Bronchial epithelial cell (primary cell): ENCODE data around the gene KAZN. TPM values are rescaled to one million over a fixed set of nuclear protein-coding genes. Genes with fewer than 3 reads are reported as not detected.

Experiments used
- DNase-seq: peaks from one replicate; pipeline ENCODE4 v3.0.0-alpha.2; 2010; ENCODE audit warnings: low read depth
- FAIRE-seq: peaks from 2 replicates; lab custom pipeline; 2011; peaks lifted over from hg19 to GRCh38; lab: Jason Lieb, UNC
- H3K27me3 ChIP-seq: 2 replicates; pipeline ENCODE4 v1.5.1; 2011; ENCODE audit warnings: low read length; ENCODE audit not compliant: control insufficient read depth, insufficient read depth
- H3K36me3 ChIP-seq: 2 replicates; pipeline ENCODE4 v1.5.1; 2011; ENCODE audit warnings: low read length; ENCODE audit not compliant: control insufficient read depth, insufficient read depth
- H3K4me3 ChIP-seq: 2 replicates; pipeline ENCODE4 v1.5.1; 2011; ENCODE audit warnings: mild to moderate bottlenecking, low read depth, low read length, control low read depth
- CTCF ChIP-seq: IDR thresholded peaks from 2 replicates; pipeline ENCODE4 v1.5.1; 2011; ENCODE audit warnings: mild to moderate bottlenecking, moderate library complexity, low read length, control low read depth, inconsistent platforms; ENCODE audit not compliant: insufficient read depth, severe bottlenecking
- total RNA-seq: library from RNA; depleted of rRNA; stranded (reverse); fragments of >200 nt; gene quantifications from 2 replicates; pipeline ENCODE4 v1.2.1, GENCODE V29; 2014

Gene KAZN
- total RNA-seq, 1 donor from 2014 or later = 4.7 TPM

- H3K36me3 ChIP-seq = peaks cover 1% of the 10 kb centered on the region
- peak; percentile 13 for FAIRE-seq
Measured at GRCh38 chr1:14994841-14995437, 396.5 kb downstream of the KAZN start.

GRCh38 chr1:14996133-14997050 lies 397.9 kb downstream of the KAZN start:
- no peak for TF ChIP-seq CTCF
- no peak for FAIRE-seq
- H3K4me3 ChIP-seq = no peak overlapping the region
- DNase-seq = peak; percentile 4
- peaks cover 1% of the 10 kb centered on the region for H3K36me3 ChIP-seq
- no peaks in the 10 kb centered on the region for H3K27me3 ChIP-seq

More at GRCh38 chr1:14994841-14995437, 396.5 kb downstream of the KAZN start:
- no peak for DNase-seq
- Histone ChIP-seq H3K4me3 (no peak overlapping the region), H3K27me3 (no peaks in the 10 kb centered on the region)
- TF ChIP-seq CTCF = no peak

GRCh38 chr1:14997646-14998276 lies 399.3 kb downstream of the KAZN start:
- Histone ChIP-seq H3K4me3 (no peak overlapping the region), H3K36me3 (no peaks in the 10 kb centered on the region), H3K27me3 (no peaks in the 10 kb centered on the region)
- DNase-seq (no peak), FAIRE-seq (no peak)
- no peak for TF ChIP-seq CTCF

GRCh38 chr1:14999441-14999840 lies 401.0 kb downstream of the KAZN start:
- no peak for TF ChIP-seq CTCF
- Histone ChIP-seq H3K4me3 (no peak overlapping the region), H3K36me3 (no peaks in the 10 kb centered on the region), H3K27me3 (no peaks in the 10 kb centered on the region)
- FAIRE-seq (no peak), DNase-seq (no peak)

- Histone ChIP-seq H3K36me3 (no peaks in the 10 kb centered on the region), H3K4me3 (no peak overlapping the region), H3K27me3 (no peaks in the 10 kb centered on the region)
- FAIRE-seq (no peak), DNase-seq (no peak)
- no peak for TF ChIP-seq CTCF
Measured at GRCh38 chr1:15000030-15000429, 401.5 kb downstream of the KAZN start.
